Fibroblast of lung (primary cell): ENCODE results near the gene C6orf62. TPM values are rescaled to one million over a fixed set of nuclear protein-coding genes. Genes with fewer than 3 reads are reported as not detected.
"Not testable (repeated sequence)": the region's sequence is repeated elsewhere in the genome, so short reads cannot be mapped to it uniquely, and the experiment has no call there.

Experiments
- DNase-seq, 2 donors: peaks; one replicate each; pipeline versions ENCODE4 v3.0.0 to v3.0.0-alpha.2; 2010; ENCODE audit warnings: low read depth in 2 of 2
- H2AFZ ChIP-seq: 2 replicates; pipeline ENCODE4 v1.5.1; 2012; ENCODE audit warnings: low read length, control low read depth, inconsistent platforms
- H3K27ac ChIP-seq: 2 replicates; pipeline ENCODE4 v1.5.1; 2011; ENCODE audit warnings: low read length, control low read depth; ENCODE audit not compliant: insufficient read depth
- H3K27me3 ChIP-seq: 2 replicates; pipeline ENCODE4 v1.5.1; 2011; ENCODE audit warnings: mild to moderate bottlenecking, low read length; ENCODE audit not compliant: control insufficient read depth, insufficient read depth
- H3K36me3 ChIP-seq: 2 replicates; pipeline ENCODE4 v1.5.1; 2011; ENCODE audit warnings: low read length; ENCODE audit not compliant: control insufficient read depth, insufficient read depth
- H3K4me1 ChIP-seq: 2 replicates; pipeline ENCODE4 v1.5.1; 2011; ENCODE audit warnings: low read length; ENCODE audit not compliant: control insufficient read depth, insufficient read depth; ENCODE audit errors: extremely low read depth
- H3K4me2 ChIP-seq: 2 replicates; pipeline ENCODE4 v1.5.1; 2011; ENCODE audit warnings: low read length, control low read depth; ENCODE audit not compliant: insufficient read depth; ENCODE audit errors: extremely low read depth
- H3K4me3 ChIP-seq, 4 experiments: fragments of 200-600 bp in 1 of 4; sonication (generic) in 1 of 4; replicated peaks in 1 of 4; 2 replicates each; pipeline ENCODE4 v1.5.1; 2011 to 2016; ENCODE audit warnings: low read length in 4 of 4, low read depth in 3 of 4, mild to moderate bottlenecking in 3 of 4, control low read depth in 2 of 4, inconsistent platforms in 1 of 4, mixed read lengths in 1 of 4; ENCODE audit not compliant: insufficient read depth in 1 of 4; ENCODE audit errors: control extremely low read depth in 1 of 4
- H3K79me2 ChIP-seq: 2 replicates; pipeline ENCODE4 v1.5.1; 2012; ENCODE audit warnings: mild to moderate bottlenecking, low read length, inconsistent platforms; ENCODE audit not compliant: control insufficient read depth, insufficient read depth
- H3K9ac ChIP-seq: 2 replicates; pipeline ENCODE4 v1.5.1; 2011; ENCODE audit warnings: mild to moderate bottlenecking, low read length, control low read depth; ENCODE audit not compliant: insufficient read depth
- H3K9me3 ChIP-seq: 2 replicates; pipeline ENCODE4 v1.5.1; 2012; ENCODE audit warnings: low read depth, low read length; ENCODE audit not compliant: control insufficient read depth, insufficient read depth
- H4K20me1 ChIP-seq: 2 replicates; pipeline ENCODE4 v1.5.1; 2011; ENCODE audit warnings: low read length; ENCODE audit not compliant: control insufficient read depth, insufficient read depth; ENCODE audit errors: extremely low read depth
- EZH2 ChIP-seq: IDR thresholded peaks from 2 replicates; pipeline ENCODE4 v1.5.1; 2012; ENCODE audit warnings: low read length, control low read depth, mild to moderate bottlenecking; ENCODE audit errors: missing control alignments
- polyA minus RNA-seq: library from RNA; depleted of rRNA, polyadenylated mRNA; stranded (reverse); fragments of >200 nt; gene quantifications from 2 replicates; pipeline ENCODE4 v1.2.3, GENCODE V29; 2011; ENCODE audit warnings: low replicate concordance
- polyA plus RNA-seq, 2 donors: library from polyadenylated mRNA; depleted of rRNA in 1 of 2; stranded (reverse) in 1 of 2; unstranded in 1 of 2; fragments of >200 nt; gene quantifications; 2 replicates each; pipeline ENCODE4 v1.2.1, GENCODE V29; 2011 to 2012; ENCODE audit warnings: missing spikeins in 1 of 2
- total RNA-seq: library from RNA; depleted of rRNA; stranded (reverse); fragments of >200 nt; gene quantifications from 2 replicates; pipeline ENCODE4 v1.2.1, GENCODE V29; 2014
- TF ChIP-seq, protein P1 (sequence below), 2 donors: IDR thresholded peaks in 1 of 2; conservative IDR thresholded peaks in 1 of 2; 1 replicate in 1 of 2; 2 replicates in 1 of 2; pipeline ENCODE4 v1.5.1; 2011 to 2012; ENCODE audit warnings: low read length in 2 of 2, control low read depth in 1 of 2, inconsistent platforms in 1 of 2, low read depth in 1 of 2, mild to moderate bottlenecking in 1 of 2

Gene C6orf62
- total RNA-seq (72.9 and 103 TPM in 2 replicates), polyA plus RNA-seq (120 and 147 TPM in 2 replicates), polyA minus RNA-seq (32.8 and 35.4 TPM in 2 replicates)
- 68.0 and 80.7 TPM in 2 replicates for polyA plus RNA-seq (2012)

DNA sequence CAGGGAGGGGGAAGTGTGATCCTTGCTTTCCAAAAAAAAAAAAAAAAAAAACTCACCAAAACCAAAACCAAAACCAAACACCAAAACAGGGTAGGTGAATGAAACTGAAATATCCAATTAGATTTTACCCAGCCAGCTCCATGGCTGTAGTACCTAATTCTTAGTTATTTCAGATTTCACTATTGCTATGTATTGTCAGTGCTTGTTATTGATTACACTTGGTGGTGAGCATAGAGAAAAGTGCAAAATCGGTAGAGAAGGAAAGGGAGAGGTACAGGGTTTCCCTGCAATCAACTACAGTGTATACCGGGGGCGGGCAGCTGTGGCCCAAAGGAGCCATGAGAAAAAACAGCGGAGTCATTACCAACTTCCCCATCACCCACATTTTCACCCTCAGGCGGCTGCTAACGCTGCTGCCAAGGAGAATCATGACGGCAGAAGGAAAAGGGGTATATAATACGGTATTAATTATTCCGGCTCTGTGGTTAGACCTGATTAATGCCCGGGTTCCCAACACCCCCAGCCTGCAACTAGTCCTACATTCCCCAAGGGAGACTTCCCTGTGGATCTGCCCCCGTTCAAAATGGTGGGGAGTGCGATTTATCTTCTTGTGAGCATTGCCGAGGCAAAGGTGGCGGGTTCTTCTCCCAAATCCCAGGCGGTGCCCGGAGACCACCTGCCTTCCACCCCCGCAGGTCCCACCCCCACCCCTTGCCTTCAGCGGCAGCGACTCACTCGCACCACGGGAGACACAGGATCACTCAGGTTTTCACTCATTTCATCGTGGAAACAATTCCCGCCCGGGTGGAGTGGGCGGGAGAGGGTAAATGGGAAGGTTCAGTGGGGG is at the start of gene C6orf62:
C6orf62 (minus strand) TSS at position 30 of the 847 bp plus-strand sequence. CDS start 486 bp downstream, outside the sequence.
- peak within 1 kb of the TSS; percentile 93 for H3K4me2 ChIP-seq
- no peaks in the 10 kb centered on the region for H3K4me1 ChIP-seq
- H2AFZ ChIP-seq = no peak within 1 kb of the TSS
- H3K4me3 ChIP-seq = peak within 1 kb of the TSS; percentile 61 to 95 (median 91)
- H3K9ac ChIP-seq = peak within 1 kb of the TSS; percentile 94
- no peaks in the 10 kb centered on the region for H3K27me3 ChIP-seq
- H3K79me2 ChIP-seq = peaks cover 62% of the 10 kb centered on the region
- H3K9me3 ChIP-seq = no peaks in the 10 kb centered on the region
- TF ChIP-seq, protein P1, sequence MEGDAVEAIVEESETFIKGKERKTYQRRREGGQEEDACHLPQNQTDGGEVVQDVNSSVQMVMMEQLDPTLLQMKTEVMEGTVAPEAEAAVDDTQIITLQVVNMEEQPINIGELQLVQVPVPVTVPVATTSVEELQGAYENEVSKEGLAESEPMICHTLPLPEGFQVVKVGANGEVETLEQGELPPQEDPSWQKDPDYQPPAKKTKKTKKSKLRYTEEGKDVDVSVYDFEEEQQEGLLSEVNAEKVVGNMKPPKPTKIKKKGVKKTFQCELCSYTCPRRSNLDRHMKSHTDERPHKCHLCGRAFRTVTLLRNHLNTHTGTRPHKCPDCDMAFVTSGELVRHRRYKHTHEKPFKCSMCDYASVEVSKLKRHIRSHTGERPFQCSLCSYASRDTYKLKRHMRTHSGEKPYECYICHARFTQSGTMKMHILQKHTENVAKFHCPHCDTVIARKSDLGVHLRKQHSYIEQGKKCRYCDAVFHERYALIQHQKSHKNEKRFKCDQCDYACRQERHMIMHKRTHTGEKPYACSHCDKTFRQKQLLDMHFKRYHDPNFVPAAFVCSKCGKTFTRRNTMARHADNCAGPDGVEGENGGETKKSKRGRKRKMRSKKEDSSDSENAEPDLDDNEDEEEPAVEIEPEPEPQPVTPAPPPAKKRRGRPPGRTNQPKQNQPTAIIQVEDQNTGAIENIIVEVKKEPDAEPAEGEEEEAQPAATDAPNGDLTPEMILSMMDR (conservative IDR thresholded peaks at IDR 0.05 in 1 of 2, IDR thresholded peaks at IDR 0.05 in 1 of 2; ENCODE audit: low read depth in 1 of 2, low read length in 2 of 2) = no peak
- TF ChIP-seq EZH2 = no peak
- peak in 1 of 2 donors; percentile 33 for DNase-seq
- peaks cover 5% of the 10 kb centered on the region for H4K20me1 ChIP-seq
- no peaks in the 10 kb centered on the region for H3K36me3 ChIP-seq
- peak within 1 kb of the TSS; percentile 97 for H3K27ac ChIP-seq

DNA sequence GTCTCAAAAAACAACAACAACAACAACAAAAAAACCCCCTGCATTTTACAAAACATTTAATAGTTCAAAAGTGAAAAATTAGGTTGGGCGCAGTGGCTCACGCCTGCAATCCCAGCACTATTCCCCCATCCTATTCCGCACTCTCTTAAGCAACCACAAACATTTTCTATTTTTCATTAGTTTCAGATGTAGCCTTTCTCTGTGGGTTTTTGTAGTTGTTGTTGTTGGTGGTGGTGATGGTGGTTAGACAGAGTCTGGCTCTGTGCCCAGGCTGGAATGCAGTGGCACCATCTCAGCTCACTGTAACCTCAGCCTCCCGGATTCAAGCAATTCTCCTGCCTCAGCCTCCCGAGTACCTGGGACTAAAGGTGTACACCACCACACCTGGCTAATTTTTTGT is 49.4 kb upstream of the C6orf62 start:
- H3K4me1 ChIP-seq = no peaks in the 10 kb centered on the region
- no peak for TF ChIP-seq EZH2
- TF ChIP-seq, protein P1 (conservative IDR thresholded peaks at IDR 0.05 in 1 of 2, IDR thresholded peaks at IDR 0.05 in 1 of 2; ENCODE audit: low read depth in 1 of 2, low read length in 2 of 2) = no peak
- no peak overlapping the region for H3K27ac ChIP-seq
- H3K4me3 ChIP-seq = no peak overlapping the region
- H3K79me2 ChIP-seq = no peaks in the 10 kb centered on the region
- peak in 1 of 2 donors; percentile 27 for DNase-seq
- no peaks in the 10 kb centered on the region for H4K20me1 ChIP-seq
- no peak overlapping the region for H3K9ac ChIP-seq
- H2AFZ ChIP-seq = no peak overlapping the region
- no peak overlapping the region for H3K4me2 ChIP-seq
- no peaks in the 10 kb centered on the region for H3K9me3 ChIP-seq
- no peaks in the 10 kb centered on the region for H3K27me3 ChIP-seq
- no peaks in the 10 kb centered on the region for H3K36me3 ChIP-seq

GRCh38 chr6:24766680-24767462 is 47.9 kb upstream of the C6orf62 start:
- H3K4me3 ChIP-seq = no peak overlapping the region

GRCh38 chr6:24765968-24766367 is 47.0 kb upstream of the C6orf62 start:
- not testable (repeated sequence) for H3K9me3 ChIP-seq, H3K9ac ChIP-seq, H3K27me3 ChIP-seq, H4K20me1 ChIP-seq, H3K79me2 ChIP-seq, H2AFZ ChIP-seq, H3K4me3 ChIP-seq, DNase-seq, H3K27ac ChIP-seq, H3K4me2 ChIP-seq, H3K4me1 ChIP-seq, H3K36me3 ChIP-seq

More at GRCh38 chr6:24766680-24767462, 47.9 kb upstream of the C6orf62 start:
- Histone ChIP-seq H3K27ac (no peak overlapping the region), H3K9ac (no peak overlapping the region), H2AFZ (no peak overlapping the region), H3K27me3 (no peaks in the 10 kb centered on the region), H3K36me3 (no peaks in the 10 kb centered on the region), H3K9me3 (no peaks in the 10 kb centered on the region), H3K4me2 (no peak overlapping the region), H3K4me1 (no peaks in the 10 kb centered on the region), H4K20me1 (no peaks in the 10 kb centered on the region), H3K79me2 (no peaks in the 10 kb centered on the region)
- TF ChIP-seq, protein P1 (conservative IDR thresholded peaks at IDR 0.05 in 1 of 2, IDR thresholded peaks at IDR 0.05 in 1 of 2; ENCODE audit: low read depth in 1 of 2, low read length in 2 of 2) = peak; percentile 15 to 45
- no peak for TF ChIP-seq EZH2
- DNase-seq = peak; percentile 30 to 63
